HepG2 (cell line): ENCODE measurements around the gene GMPR. TPM values are rescaled to one million over a fixed set of nuclear protein-coding genes. Genes with fewer than 3 reads are reported as not detected.

ENCODE experiments used
- ATAC-seq: fragments of 200-7000 bp; cut with Tn5 transposase; 3 replicates; pipeline ENCODE4 v1.9.1; 2020; ENCODE audit warnings: mild to moderate bottlenecking, moderate library complexity
- BruUV-seq: library from RNA; stranded (reverse); fragments of 400-500 nt; replicated peaks from 2 replicates; lab custom pipeline; 2021; lab: Mats Ljungman, UMichigan
- CTCF ChIA-PET: fragments of 300-600 bp; formaldehyde crosslinking; extraction: SDS; loops from one replicate; lab custom pipeline; 2021; ENCODE audit warnings: low total read pairs, inconsistent platforms, low intra/inter-chr PET ratio; lab: Yijun Ruan, JAX
- POLR2A ChIA-PET: fragments of 350-600 bp; sonication (Branson Sonifier 250); formaldehyde crosslinking; loops from one replicate; lab custom pipeline; 2020; ENCODE audit warnings: antibody characterized with exemption, inconsistent platforms; lab: Yijun Ruan, JAX
- DNase-seq: peaks from one replicate; pipeline ENCODE4 v3.0.0-alpha.2; 2015; ENCODE audit warnings: low spot score
- FAIRE-seq: peaks from 3 replicates; lab custom pipeline; 2011; peaks lifted over from hg19 to GRCh38; lab: Jason Lieb, UNC
- H2AFZ ChIP-seq: one replicate; pipeline ENCODE4 v1.6.1; 2011; ENCODE audit warnings: low read length, inconsistent platforms
- H3K27ac ChIP-seq: fragments of 300-600 bp; 3 replicates; pipeline ENCODE4 v1.8.0; 2011; ENCODE audit warnings: mixed run types, mild to moderate bottlenecking, mixed read lengths, low read length, inconsistent platforms; ENCODE audit not compliant: insufficient read depth; ENCODE audit errors: extremely low read length
- H3K27me3 ChIP-seq, 2 experiments: fragments of 200-600 bp in 1 of 2; 2 replicates in 1 of 2; 3 replicates in 1 of 2; pipeline versions ENCODE4 v1.6.0 to v1.8.0; 2011; ENCODE audit warnings: low read length in 2 of 2, mild to moderate bottlenecking in 2 of 2, moderate library complexity in 2 of 2, inconsistent platforms in 1 of 2; ENCODE audit not compliant: insufficient read depth in 2 of 2, control insufficient read depth in 1 of 2
- H3K36me3 ChIP-seq, 2 experiments: fragments of 200-600 bp in 1 of 2; replicated peaks in 1 of 2; 2 replicates in 1 of 2; 3 replicates in 1 of 2; pipeline versions ENCODE4 v1.5.1 to v1.8.0; 2011; ENCODE audit warnings: low read length in 2 of 2, inconsistent platforms in 1 of 2; ENCODE audit not compliant: insufficient read depth in 2 of 2, control insufficient read depth in 1 of 2
- H3K4me1 ChIP-seq: 2 replicates; pipeline ENCODE4 v1.5.1; 2012; ENCODE audit warnings: low read length, inconsistent platforms; ENCODE audit not compliant: insufficient read depth
- H3K4me2 ChIP-seq: 2 replicates; pipeline ENCODE4 v1.6.0; 2011; ENCODE audit warnings: low read depth, low read length, inconsistent platforms
- H3K4me3 ChIP-seq, 3 experiments: fragments of 200-600 bp in 1 of 3; sonication (generic), shearing (Covaris generic) in 1 of 3; replicated peaks in 1 of 3; 2 replicates each; pipeline ENCODE4 v1.5.1; 2011 to 2016; ENCODE audit warnings: low read length in 3 of 3, inconsistent platforms in 2 of 3, low read depth in 2 of 3, mild to moderate bottlenecking in 2 of 3, control low read depth in 1 of 3, mixed read lengths in 1 of 3; ENCODE audit not compliant: insufficient read depth in 1 of 3
- H3K79me2 ChIP-seq: one replicate; pipeline ENCODE4 v1.6.1; 2011; ENCODE audit warnings: low read length, inconsistent platforms; ENCODE audit not compliant: insufficient read depth
- H3K9ac ChIP-seq: 2 replicates; pipeline ENCODE4 v1.6.0; 2011; ENCODE audit warnings: mild to moderate bottlenecking, low read depth, low read length, inconsistent platforms; ENCODE audit not compliant: insufficient read depth
- H3K9me3 ChIP-seq: 2 replicates; pipeline ENCODE4 v1.5.1; 2012; ENCODE audit warnings: mild to moderate bottlenecking, low read length
- H4K20me1 ChIP-seq: 2 replicates; pipeline ENCODE4 v1.6.0; 2011; ENCODE audit warnings: inconsistent platforms, mild to moderate bottlenecking, low read length, moderate library complexity; ENCODE audit not compliant: insufficient read depth
- ARNT2 ChIP-seq: sonication (generic); formaldehyde crosslinking; IDR thresholded peaks from 2 replicates; pipeline ENCODE4 v1.8.0; 2022; ENCODE audit warnings: mild to moderate bottlenecking, low read depth, missing genetic modification reagents, moderate library complexity
- CENPBD1 ChIP-seq: sonication (generic); formaldehyde crosslinking; IDR thresholded peaks from 2 replicates; pipeline ENCODE4 v1.8.0; 2022; ENCODE audit warnings: missing genetic modification reagents, low read depth, mild to moderate bottlenecking, borderline replicate concordance
- DRAP1 ChIP-seq: IDR thresholded peaks from 2 replicates; pipeline ENCODE4 v1.6.1; 2016; ENCODE audit warnings: missing genetic modification reagents, missing compliant biosample characterization
- HES4 ChIP-seq: sonication (generic); formaldehyde crosslinking; IDR thresholded peaks from 2 replicates; pipeline ENCODE4 v1.9.0; 2021; ENCODE audit warnings: mild to moderate bottlenecking, missing genetic modification reagents, borderline replicate concordance
- MBNL3 ChIP-seq: fragments of 250-450 bp; sonication (Bioruptor Pico); conservative IDR thresholded peaks from 2 replicates; pipeline ENCODE4 v1.8.0; 2022; ENCODE audit warnings: mild to moderate bottlenecking, inconsistent platforms
- TMF1 ChIP-seq: sonication (generic); formaldehyde crosslinking; IDR thresholded peaks from 2 replicates; pipeline ENCODE4 v1.8.1; 2022; ENCODE audit warnings: low read depth, missing genetic modification reagents
- ZNF430 ChIP-seq: sonication (generic); formaldehyde crosslinking; IDR thresholded peaks from 2 replicates; pipeline ENCODE4 v1.9.0; 2021; ENCODE audit warnings: mild to moderate bottlenecking, missing genetic modification reagents
- ZNF766 ChIP-seq: sonication (generic); formaldehyde crosslinking; IDR thresholded peaks from 2 replicates; pipeline ENCODE4 v1.5.0; 2020; ENCODE audit warnings: missing genetic modification reagents, borderline replicate concordance
- ZNF782 ChIP-seq: sonication (generic); formaldehyde crosslinking; IDR thresholded peaks from 2 replicates; pipeline ENCODE4 v1.4.0; 2020; ENCODE audit warnings: missing genetic modification reagents, mild to moderate bottlenecking, borderline replicate concordance
- WGBS: methylation state at CpG from one replicate; pipeline ENCODE4 v1.1.6; 2017; ENCODE audit warnings: low lambda C conversion rate; 5-methylcytosine and 5-hydroxymethylcytosine counted together
- in situ Hi-C: cut with HindIII; loops from 2 replicates; pipeline ENCODE4 v1.10.0; 2017; ENCODE audit warnings: low pct_unique_long_range_greater_than_20kb; ENCODE audit not compliant: extremely low pct_ligation_motif_present
- intact Hi-C: fragments of 100-400 bp; cut with micrococcal nuclease; formaldehyde crosslinking; loops from one replicate; pipeline ENCODE4 v1.10.0; 2022; ENCODE audit not compliant: unreplicated experiment
- polyA plus RNA-seq, 8 experiments: library from polyadenylated mRNA; depleted of rRNA in 3 of 8; stranded (reverse) in 7 of 8; unstranded in 1 of 8; fragments of >200 nt; fragmentation: Illumina TruSeq in 4 of 8; extraction: Trizol in 4 of 8; gene quantifications; 2 replicates each; pipeline versions ENCODE4 v1.2.1 to v1.2.3, GENCODE V29; 2011 to 2016; ENCODE audit warnings: low read depth in 4 of 8, missing spikeins in 1 of 8, mixed read lengths in 1 of 8; ENCODE audit not compliant: insufficient read depth in 1 of 8
- total RNA-seq, 5 experiments: library from RNA; depleted of rRNA; stranded (reverse); fragments of >200 nt; fragmentation: Illumina TruSeq; extraction: Trizol; gene quantifications; 2 replicates each; pipeline ENCODE4 v1.2.3, GENCODE V29; 2016; ENCODE audit warnings: low read depth in 1 of 5

GMPR gene
- total and polyA plus RNA-seq, 2 of the 13 experiments (the other 11 are each of a cell fraction or from before 2014, with no cell fraction given): not detected

- TF ChIP-seq ZNF766 (CRISPR knock-in tag) (no peak), ZNF782 (no peak), ZNF430 (CRISPR knock-in tag) (no peak), DRAP1 (CRISPR knock-in tag) (no peak), TMF1 (CRISPR knock-in tag) (no peak), MBNL3 (no peak), HES4 (no peak), CENPBD1 (CRISPR knock-in tag) (no peak), ARNT2 (CRISPR knock-in tag) (no peak)
- CTCF ChIA-PET: no interaction called here
Observed at GRCh38 chr6:16265351-16266341, 27.3 kb downstream of the GMPR start.

More at GRCh38 chr6:16265351-16266341, 27.3 kb downstream of the GMPR start:
- POLR2A ChIA-PET: no interaction called here
- no TSS peak for BruUV-seq
- Histone ChIP-seq H3K27ac (no peak overlapping the region), H3K4me3 (no peak overlapping the region), H3K36me3 (no peaks in the 10 kb centered on the region), H2AFZ (no peak overlapping the region), H3K27me3 (peaks cover 6 to 24% of the 10 kb centered on the region in 2 experiments; a peak in 3 of 5 replicates), H3K4me2 (no peak overlapping the region), H3K9me3 (no peaks in the 10 kb centered on the region), H3K9ac (no peak overlapping the region), H3K4me1 (no peaks in the 10 kb centered on the region), H4K20me1 (no peaks in the 10 kb centered on the region), H3K79me2 (no peaks in the 10 kb centered on the region)
- FAIRE-seq: no peak
- 79% methylated on average over 31 of the region's 31 CpGs for WGBS
- ATAC-seq: no peak; the same call in 2 of the 3 replicates
- in situ Hi-C loops: no loop called here
- no peak for DNase-seq
- intact Hi-C loops: no loop called here
